ENCODE results near the gene TTYH3.

- no peak for TF ChIP-seq POLR2A (IDR thresholded peaks at IDR 0.05; ENCODE audit: low read length)
- TF ChIP-seq GATA1 (IDR thresholded peaks at IDR 0.05; ENCODE audit: low read depth, low read length) = no peak
These were observed 60.8 kb downstream of the TTYH3 start for GRCh38 chr7:2692543-2692942.

Measured in erythroblast (primary cell).